Measurements from ENCODE around the gene SYNE1.
A peak's percentile ranks its signal among the peaks of the same experiment; 100 is the strongest.
"Not testable (repeated sequence)": the region's sequence is repeated elsewhere in the genome, so short reads cannot be mapped to it uniquely, and the experiment has no call there.

SYNE1 gene

DNA sequence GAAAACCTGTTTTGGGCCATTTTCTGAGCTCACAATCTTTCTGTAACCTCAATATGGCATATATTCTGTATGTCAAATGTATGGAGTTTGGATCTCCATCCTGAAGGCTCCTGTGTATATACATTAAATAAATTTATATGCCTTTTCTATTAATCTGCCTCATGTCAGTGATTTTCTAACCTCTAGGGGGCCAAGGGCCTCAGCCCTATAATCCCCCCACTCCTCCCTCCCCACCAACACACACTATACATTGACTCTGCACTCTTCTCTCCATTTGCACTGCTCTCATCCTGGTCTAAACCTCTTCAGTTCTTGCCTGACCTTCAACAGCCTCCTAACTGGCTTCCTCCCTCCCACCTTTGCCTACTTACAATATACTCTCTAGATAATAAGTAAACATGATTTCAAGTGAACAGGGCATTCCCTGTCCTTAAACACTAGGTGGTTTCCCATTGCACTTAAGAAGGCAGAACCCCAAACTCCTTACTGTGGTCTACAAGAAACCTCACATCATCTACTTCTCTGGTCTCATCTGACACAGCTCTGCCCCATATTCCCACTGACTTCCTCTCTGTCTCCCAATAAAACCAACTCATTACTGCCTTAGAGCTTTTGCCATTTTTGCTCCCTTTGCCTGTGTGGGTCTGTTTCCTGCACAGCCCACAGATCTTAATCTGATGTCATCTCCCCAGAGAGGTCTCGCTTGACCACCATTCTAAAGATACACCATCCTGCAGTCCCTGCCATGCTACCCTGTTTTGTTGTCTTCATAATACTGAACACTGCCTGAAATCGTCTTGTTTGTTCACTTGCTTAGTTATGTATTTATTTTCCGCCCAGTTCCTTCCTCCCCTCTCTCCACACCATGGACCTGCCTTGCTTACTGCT is 213.7 kb downstream of the SYNE1 start:
- no peak for DNase-seq (ENCODE audit: low read depth, low spot score)

DNA sequence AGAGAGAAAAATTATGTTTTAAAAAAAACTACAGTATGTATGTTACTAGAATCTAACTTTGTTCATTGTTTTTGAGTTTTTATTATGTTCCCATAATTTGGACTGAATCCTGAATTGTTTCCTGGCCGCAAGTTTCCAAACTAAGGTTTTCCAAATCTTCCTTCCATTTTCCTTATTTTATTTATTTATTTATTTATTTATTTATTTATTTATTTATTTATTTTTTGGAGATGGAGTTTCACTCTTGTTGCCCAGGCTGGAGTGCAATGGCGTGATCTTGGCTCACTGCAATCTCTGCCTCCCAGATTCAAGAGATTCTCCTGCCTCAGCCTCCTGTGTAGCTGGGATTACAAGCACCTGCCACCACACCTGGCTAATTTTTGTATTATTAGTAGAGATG is 215.7 kb downstream of the SYNE1 start:
- not testable (repeated sequence) for DNase-seq (ENCODE audit: low read depth, low spot score)

DNA sequence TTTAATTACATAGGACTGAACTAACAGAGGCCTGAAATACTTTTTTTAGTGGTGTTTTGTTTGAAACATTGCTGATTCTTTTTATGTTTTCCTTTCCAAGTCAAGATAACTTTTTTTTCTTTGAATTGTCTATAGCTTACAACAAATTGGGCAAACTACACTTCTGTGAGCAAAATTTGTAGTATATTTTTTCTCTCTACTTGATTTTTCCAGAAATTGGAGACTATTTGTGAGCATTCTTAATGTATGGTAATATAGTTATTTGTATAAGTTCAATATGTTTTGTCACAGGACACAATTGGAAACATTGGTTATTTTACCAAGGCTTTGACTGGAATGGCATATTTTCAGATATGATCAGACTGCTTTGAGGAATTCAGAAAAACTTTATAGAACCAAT is 216.5 kb downstream of the SYNE1 start:
- no peak for DNase-seq (ENCODE audit: low read depth, low spot score)

DNA sequence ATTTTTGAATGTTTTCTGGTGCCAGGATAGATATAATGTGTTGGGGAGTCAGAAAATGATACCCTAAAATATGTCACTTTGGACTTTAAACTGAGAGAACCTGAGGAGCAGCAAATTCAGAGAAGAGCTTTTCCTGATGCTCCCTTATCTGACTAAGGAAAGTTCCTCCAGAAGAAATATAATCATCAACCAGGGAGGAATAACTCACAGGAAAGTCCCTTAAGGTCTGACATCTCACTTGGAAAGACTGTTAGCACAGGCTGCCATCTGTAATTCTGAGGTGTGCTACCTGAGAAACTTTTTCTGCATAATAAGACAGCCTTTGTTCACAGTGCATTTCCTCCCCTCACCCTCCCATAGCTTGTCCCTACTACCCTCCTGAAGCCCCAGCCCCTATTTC is 218.6 kb downstream of the SYNE1 start:
- no peak for DNase-seq (ENCODE audit: low read depth, low spot score)

DNA sequence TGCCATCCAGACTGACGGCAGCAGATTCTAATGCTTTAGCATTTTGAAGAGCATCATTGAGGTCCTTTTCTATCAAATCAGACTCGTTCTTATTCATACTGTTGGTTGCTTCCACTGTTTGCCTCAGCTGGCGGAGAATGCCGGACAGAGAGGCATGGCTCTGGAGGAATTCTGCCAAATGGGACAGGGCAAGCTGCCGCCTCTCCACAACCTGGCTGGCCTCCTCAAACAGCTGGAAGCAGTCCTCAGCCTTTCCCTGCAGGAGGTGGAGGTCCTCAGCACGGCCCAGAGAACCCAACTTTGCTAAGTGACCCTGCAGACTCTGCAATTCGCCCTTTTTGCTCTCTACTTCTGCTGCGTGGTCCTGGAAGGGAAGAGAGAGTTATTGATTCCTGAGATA is 220.5 kb downstream of the SYNE1 start:
- DNase-seq (ENCODE audit: low read depth, low spot score): no peak

DNA sequence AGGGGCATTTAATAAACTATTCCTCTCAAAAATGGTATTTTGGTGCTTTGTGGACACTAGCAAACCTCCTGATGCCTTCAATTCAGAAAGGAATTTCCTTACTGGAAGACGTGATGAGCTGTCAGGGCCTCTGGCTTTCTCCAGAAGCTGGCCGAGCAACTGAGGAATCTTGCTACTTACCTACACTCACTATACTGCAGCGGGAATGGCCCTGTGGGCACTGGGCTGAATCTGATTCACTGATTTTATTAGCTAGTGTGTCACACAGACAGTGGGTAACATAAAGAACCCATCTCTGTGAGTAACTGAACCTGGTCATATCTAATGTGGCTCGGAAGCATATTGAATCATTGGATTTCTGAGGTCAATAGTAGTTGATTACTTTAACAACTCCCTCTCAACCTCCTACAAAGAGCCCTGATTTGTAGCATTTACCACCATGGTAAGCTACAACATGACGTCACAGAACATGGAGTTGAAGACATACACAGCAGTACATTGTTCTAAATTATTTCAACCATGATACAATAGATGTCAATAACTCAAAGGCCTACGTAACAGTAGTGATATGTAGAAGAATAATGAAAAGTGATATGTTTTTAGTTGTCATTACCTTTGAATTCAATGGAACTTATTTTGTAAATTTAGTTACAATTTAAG is 232.1 kb downstream of the SYNE1 start:
- no peak for DNase-seq (ENCODE audit: low read depth, low spot score)

DNA sequence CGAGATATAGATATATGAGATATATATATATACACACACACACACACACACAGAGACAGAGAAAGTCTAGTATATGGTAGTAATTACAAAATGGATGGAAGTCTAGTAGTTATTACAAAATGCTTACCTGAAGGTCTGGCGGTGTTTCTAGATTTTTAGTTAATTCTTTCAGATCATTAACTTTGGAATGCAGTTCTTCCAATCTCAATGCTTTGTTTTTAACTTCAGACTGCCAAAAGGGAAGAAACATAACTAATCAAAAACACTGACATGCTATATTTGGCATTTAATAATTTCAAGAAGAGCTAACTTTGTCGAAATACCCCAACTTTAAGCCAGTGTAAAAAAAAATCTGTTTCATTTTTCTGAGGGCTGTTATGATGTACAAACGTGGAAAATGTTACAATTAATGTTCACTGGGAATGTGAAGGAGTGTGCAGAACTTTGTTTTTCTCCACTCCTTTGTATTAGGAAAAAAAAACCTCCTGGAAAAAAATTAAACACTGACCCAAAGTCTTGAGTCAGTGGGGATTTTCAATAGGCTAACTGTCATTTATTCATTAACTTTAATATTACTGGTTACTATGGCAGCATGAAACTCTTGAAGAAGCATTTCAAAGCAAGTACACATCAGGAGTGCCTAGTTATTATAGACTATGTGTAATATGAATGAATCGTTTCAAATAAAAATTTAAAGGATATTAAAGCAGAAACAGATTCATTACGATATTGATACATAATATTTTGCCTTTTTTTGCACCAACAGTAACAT is 232.9 kb downstream of the SYNE1 start:
- no peak for DNase-seq (ENCODE audit: low read depth, low spot score)

DNA sequence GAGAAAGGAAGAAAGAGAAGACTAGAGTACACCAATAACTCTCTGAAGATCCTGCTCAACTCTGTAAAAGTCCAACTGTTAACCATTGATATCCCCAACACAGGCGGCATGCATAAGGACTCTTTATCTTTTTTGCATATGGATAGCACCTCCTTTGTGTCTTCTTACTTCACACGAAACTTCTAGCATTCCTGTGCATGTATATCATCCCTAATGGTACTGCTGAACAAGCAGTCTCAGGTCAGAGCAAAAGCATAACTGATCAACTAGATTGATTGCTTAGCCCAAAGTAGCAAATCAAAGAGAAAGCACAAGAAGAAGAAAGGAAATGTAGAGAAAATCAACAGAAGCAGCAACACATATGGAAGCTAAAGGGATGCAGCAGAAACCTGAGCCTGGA is 234.4 kb downstream of the SYNE1 start:
- DNase-seq (ENCODE audit: low read depth, low spot score): no peak

DNA sequence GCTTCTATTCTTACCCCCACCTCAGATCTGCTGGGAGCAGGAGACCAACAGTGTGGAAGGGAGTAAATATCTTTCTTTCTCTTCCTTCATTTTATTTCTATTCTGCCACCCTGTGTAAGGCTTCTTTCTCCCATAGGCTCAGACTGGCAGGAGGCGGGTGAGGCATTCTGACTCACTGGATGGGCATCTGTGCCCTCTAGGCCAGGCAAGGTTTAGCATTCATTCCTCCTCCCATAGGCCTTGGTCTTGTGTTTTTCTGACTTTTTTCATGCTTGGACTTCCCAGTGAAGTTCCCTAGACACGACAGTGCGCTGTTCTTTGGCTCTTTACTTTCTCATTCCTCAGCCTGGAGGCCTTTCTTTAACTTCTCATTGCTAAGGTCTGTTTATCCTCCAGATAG is 235.2 kb downstream of the SYNE1 start:
- DNase-seq (ENCODE audit: low read depth, low spot score): no peak

DNA sequence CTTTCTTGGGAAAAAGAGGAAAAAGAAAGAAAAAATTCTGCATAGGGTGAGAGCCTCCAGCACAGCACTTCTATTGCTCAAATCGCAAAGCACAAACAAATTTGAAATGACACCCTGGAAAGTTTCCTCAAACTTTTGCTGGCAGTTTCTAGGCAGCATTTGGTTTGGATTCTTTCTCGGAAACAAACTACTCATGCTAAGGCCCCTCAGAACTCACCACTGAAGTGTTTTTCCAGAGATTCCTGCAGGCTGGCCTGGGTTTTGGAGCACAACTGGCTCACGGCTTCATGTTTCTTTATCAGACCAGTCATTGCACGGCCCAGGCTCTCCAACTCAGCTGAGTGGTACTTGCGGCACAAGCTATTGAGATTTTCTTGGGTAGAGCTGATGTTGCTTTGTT is 237.8 kb downstream of the SYNE1 start:
- DNase-seq (ENCODE audit: low read depth, low spot score): no peak

DNA sequence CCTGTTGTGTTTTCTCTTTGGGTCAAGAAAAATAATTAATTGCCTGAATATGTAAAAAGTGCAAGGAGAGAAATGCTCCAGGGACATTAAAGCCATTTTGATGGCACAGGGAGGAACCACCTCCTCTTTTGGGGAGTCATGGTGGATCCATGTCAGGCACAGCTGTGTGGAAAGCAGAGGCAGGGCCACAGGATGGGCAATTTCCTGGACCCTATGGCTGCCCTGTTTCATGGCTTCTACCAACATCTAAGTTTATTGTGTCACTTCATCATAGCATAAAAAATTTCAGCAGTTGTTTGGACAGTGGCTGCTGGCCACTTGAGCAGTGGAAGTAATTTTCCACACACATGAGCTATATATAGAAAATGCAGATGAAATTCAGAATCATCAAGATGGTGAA is 238.2 kb downstream of the SYNE1 start:
- DNase-seq (ENCODE audit: low read depth, low spot score): no peak

DNA sequence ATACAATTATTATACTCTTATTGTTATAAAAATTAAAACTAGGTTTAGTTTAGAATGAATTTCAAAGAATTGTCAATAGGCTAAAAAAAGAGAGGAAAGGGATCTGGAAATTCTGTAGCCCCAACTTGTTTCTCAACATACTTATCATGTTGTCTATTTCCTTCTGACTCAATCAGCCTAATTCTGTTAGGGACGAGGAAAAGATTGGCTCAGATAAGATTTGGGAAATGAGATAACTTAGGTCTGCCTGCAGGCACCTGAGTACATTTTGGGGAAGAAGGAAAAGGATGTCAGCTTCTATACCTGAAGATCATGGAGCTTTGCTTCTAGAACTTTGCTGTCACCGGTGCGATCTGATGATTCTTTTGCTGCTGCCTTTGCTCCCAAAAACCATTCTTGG is 238.8 kb downstream of the SYNE1 start:
- DNase-seq (ENCODE audit: low read depth, low spot score): no peak

DNA sequence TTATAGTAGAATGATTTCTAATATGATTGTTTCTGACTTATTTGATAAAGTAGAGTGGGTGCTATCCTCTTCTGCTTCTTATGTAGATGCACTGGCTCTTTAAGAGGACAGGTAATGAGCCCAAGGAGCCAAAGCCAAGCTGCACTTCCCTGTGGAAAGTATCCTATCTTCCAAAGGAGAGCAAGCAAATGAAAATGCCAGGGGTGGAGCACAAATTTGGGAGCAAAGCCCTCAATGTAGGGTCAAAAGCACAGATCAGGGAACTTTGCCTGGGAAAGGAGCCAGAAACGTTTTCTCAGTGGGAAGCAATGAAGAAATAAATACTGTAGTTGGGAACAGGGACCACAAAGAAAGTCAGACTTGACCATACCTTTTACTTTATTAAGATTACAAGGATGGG is 242.9 kb downstream of the SYNE1 start:
- DNase-seq (ENCODE audit: low read depth, low spot score): no peak

DNA sequence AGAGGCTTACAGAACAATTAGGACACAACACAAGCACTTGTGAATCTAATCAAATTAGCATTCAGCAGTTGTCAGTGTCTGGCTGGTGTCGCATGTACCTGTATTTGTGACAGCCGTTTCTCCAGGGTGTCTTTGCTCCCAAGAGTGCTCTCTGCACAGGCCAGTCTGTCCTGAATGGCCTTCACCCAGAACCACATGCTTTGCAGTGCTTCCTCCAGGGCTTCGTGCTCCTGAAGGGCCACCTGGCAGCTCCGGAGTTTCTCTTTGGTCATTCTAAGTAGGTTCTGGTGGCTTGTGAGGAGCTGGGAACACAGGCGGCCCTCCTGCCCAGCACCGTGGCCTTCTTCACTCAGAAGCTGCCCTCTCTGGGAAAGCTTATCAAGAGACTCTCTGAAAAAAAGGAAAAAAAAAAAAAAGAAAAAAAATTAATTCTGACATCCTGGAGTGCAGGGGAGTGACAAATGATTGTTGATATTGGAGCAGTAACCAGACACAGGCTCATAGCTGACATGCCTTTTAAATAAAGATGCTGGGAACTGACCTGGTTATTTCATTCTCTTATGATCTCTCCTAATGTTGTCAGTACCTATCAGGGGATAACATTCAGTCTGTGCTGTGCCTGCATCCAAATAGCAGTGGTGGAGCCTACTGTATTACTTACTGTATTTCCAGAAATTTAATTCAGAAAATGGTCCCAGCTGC is 245.8 kb downstream of the SYNE1 start:
- no peak for DNase-seq (ENCODE audit: low read depth, low spot score)

DNA sequence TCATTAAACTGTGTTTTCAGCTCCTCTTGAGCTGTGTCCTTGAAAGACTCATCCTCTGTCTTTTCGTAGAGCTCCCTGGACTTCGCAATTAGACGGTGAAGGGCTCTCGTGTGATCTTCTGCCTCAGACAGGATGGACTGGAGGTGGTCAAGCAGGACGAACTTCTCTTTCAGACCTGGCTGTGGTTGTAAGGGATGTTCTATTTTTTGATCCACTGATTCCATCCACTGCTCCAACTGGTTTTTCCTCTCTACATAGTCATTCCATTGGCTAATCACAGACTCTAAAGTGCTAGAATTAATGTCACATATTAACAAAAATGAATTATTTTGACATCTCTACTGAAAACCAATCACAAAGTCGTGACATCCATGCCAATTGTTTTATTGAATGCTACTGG is 250.1 kb downstream of the SYNE1 start:
- DNase-seq (ENCODE audit: low read depth, low spot score): no peak

DNA sequence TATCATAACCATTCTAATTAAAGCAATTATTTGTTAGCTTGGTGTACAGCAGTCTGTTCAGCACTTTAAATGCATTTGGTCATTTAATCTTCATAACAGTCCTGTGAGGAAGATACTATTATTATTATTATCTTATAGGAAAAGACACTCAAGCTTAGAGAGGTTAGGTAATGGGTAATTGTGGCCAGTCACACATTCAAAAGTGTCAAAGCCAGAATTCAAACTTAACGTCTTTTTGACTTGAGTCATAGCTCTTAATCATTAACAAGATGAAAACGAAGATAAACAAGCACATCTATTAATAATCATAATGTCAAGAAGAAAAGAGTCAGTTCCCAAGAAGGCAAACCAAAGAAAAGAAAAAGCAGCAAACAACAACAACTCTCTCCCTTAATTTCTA is 251.0 kb downstream of the SYNE1 start:
- no peak for DNase-seq (ENCODE audit: low read depth, low spot score)

DNA sequence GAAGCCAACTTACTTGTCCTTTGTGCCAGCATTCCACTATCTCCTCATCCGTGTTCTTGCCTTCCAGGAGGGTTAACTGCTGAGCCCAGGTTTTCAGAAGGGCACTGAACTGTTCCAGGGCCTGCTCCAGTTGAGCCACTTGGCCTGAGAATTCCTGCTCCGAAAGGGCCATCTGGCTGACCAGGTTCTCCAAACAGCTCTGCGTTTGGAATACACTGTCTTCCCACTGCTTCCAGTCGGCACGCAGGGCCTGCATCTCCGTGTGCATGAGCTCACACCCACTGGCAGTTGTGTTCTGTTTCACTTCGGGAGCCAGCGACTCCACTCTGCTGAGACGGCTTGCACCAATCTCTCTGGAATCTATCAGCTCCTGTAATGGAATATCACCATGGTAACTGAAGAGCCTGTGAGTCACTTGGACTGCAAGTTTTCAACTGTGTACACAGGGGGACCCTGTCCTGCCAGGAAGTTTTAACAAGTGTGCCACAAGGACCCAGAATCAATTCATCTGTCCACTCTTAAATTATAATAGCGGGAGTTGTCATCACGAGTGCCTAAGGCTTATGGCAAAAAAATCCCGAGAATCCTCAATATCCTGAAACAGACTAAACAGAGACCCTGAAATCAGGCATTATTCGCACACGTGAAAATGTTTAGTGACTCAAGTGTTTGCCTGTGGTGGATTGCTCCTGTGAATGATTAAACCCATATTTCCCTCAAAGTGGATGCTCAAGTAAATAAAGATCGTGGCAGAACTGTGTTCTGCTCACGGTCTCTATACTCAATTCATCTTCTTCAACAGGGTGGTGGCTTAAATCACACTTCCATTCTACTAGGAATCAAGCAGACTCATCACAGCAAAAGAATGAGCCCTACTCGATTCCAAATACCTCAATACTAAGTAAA is 255.9 kb downstream of the SYNE1 start:
- peak; percentile 67 for DNase-seq (ENCODE audit: low read depth, low spot score)

DNA sequence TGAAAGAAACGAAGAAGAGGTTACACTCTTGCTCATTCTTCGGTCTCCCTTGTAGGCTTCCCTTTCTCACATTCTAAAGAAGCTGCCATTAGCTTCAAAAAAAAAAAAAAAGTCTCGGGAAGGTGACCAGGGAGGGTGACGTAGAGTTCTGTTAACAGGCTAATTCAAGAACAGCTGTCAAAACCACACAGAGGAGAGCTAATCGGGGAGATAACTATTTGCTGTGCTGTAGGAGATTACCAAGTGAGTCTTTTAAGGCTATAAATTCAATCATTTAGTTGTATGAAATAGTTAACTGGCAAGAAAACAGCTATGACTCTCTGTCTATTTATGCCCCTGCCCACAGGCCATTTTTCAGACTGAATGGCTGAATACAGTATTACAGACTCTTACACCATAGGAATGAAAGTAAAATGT is 256.8 kb downstream of the SYNE1 start:
- no peak for DNase-seq (ENCODE audit: low read depth, low spot score)

DNA sequence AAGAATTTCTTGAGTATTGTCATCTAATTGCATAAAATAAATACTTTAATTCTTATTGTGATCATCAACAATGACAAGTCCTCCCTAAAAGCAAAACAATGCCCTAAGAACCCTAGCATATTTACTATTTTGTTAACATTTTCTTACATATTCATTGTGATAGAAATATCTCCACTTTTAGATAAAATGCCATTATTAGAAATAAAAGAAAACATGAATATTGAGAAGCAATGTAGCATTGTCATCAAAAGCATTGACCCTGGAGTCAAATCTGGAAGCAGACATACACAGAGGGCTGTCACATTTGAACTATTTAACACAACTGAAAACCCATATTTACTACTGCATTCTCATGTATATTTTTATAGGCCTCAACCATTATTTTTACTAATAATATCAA is 257.7 kb downstream of the SYNE1 start:
- DNase-seq (ENCODE audit: low read depth, low spot score): no peak

DNA sequence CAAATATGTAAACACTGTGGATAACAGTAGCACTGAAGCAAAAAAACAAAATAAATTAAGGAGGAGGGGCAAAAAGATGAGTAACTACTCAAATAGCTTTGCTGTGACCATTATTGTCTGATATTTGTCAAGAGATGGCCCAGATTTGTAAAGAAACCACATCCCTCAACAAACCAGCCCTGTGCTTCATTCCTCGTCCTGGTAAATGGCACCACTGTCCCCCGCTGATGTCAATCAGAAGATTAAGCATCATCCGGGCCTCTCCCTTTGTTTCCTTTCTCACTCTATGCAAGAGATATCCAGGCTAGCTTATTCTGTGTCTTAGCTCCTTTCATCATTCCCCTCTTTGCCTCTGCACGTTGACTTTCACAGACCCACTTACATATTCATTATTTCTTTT is 259.0 kb downstream of the SYNE1 start:
- no peak for DNase-seq (ENCODE audit: low read depth, low spot score)

DNA sequence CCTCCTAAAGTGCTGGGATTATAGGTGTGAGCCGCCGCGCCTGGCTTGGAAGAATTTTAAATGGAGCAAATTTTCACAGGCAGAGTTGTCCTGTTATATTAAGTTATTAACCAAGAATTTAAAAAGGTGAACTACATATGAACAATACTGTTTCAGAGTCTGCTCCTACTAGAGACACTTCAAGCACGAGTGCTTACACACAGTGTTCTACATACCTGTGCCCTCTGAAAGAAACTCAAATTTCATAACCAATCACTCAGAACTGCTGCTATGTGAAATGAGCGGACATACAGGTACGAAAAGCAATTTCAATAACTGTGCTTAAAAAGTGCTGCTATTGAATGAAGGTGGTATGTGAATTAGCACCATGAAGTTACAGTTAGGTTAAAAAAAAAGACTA is 262.0 kb downstream of the SYNE1 start:
- DNase-seq (ENCODE audit: low read depth, low spot score): no peak

Data from ELF-1 (cell line).